Loucy (cell line): ENCODE results near the gene CCDC40.

Experiments used
- H2AFZ ChIP-seq: fragments of 200-600 bp; sonication (generic); 2 replicates; pipeline ENCODE4 v1.6.0; 2016; ENCODE audit warnings: antibody characterized with exemption, mild to moderate bottlenecking, low read length, moderate library complexity
- H3F3A ChIP-seq: fragments of 200-600 bp; 2 replicates; pipeline ENCODE4 v1.6.0; 2016; ENCODE audit warnings: antibody characterized with exemption, low read depth, mild to moderate bottlenecking
- H3K27me3 ChIP-seq: fragments of 200-600 bp; sonication (generic); 2 replicates; pipeline ENCODE4 v1.6.1; 2014; ENCODE audit warnings: low read length, mild to moderate bottlenecking; ENCODE audit not compliant: insufficient read depth, poor library complexity, severe bottlenecking
- H3K36me3 ChIP-seq: fragments of 200-600 bp; sonication (generic); 2 replicates; pipeline ENCODE4 v1.6.1; 2016; ENCODE audit warnings: low read length; ENCODE audit not compliant: insufficient read depth
- H3K4me1 ChIP-seq: fragments of 200-600 bp; sonication (generic); 2 replicates; pipeline ENCODE4 v1.5.1; 2014; ENCODE audit warnings: low read length, mild to moderate bottlenecking; ENCODE audit not compliant: insufficient read depth, poor library complexity, severe bottlenecking
- H3K4me2 ChIP-seq: fragments of 200-600 bp; sonication (generic); 2 replicates; pipeline ENCODE4 v1.6.0; 2014; ENCODE audit warnings: antibody characterized with exemption, low read length, low read depth, mild to moderate bottlenecking; ENCODE audit not compliant: poor library complexity, severe bottlenecking
- H3K4me3 ChIP-seq: fragments of 200-600 bp; sonication (generic); 2 replicates; pipeline ENCODE4 v1.5.1; 2014; ENCODE audit warnings: low read length, mild to moderate bottlenecking, mixed read lengths; ENCODE audit not compliant: poor library complexity, severe bottlenecking
- H3K79me2 ChIP-seq: fragments of 200-600 bp; sonication (generic); 2 replicates; pipeline ENCODE4 v1.6.1; 2014; ENCODE audit warnings: low read length; ENCODE audit not compliant: insufficient read depth
- H3K9ac ChIP-seq: fragments of 200-600 bp; sonication (generic); 2 replicates; pipeline ENCODE4 v1.6.0; 2014; ENCODE audit warnings: mild to moderate bottlenecking, low read depth, low read length, moderate library complexity; ENCODE audit not compliant: poor library complexity, severe bottlenecking
- H3K9me2 ChIP-seq: fragments of 200-600 bp; sonication (generic); replicated peaks from 2 replicates; pipeline ENCODE4 v1.6.1; 2016; ENCODE audit warnings: low read depth, low read length, mixed read lengths
- H3K9me3 ChIP-seq: fragments of 200-600 bp; sonication (generic); 2 replicates; pipeline ENCODE4 v1.6.1; 2014; ENCODE audit warnings: mild to moderate bottlenecking, antibody characterized with exemption, low read length, low read depth; ENCODE audit not compliant: insufficient read depth
- H4K20me1 ChIP-seq: fragments of 200-600 bp; sonication (generic); 2 replicates; pipeline ENCODE4 v1.6.0; 2014; ENCODE audit warnings: antibody characterized with exemption, low read length, mild to moderate bottlenecking; ENCODE audit not compliant: insufficient read depth, poor library complexity, severe bottlenecking
- EZH2phosphoT487 ChIP-seq: fragments of 200-600 bp; IDR thresholded peaks from 2 replicates; pipeline ENCODE4 v1.6.1; 2018; ENCODE audit warnings: antibody characterized with exemption, mild to moderate bottlenecking, moderate library complexity, borderline replicate concordance
- TF ChIP-seq, protein P1 (sequence below): fragments of 200-600 bp; sonication (generic); conservative IDR thresholded peaks from 2 replicates; pipeline ENCODE4 v1.5.1; 2014; ENCODE audit warnings: mild to moderate bottlenecking, antibody characterized with exemption, low read length

Gene CCDC40

GRCh38 chr17:80101946-80102663 lies 65.7 kb downstream of the CCDC40 start:
- Histone ChIP-seq H3K4me3 (peak overlapping the region; percentile 97), H2AFZ (peak overlapping the region; percentile 98), H4K20me1 (no peaks in the 10 kb centered on the region), H3F3A (no peaks in the 10 kb centered on the region), H3K79me2 (peaks cover 7% of the 10 kb centered on the region), H3K9me2 (no peaks in the 10 kb centered on the region), H3K36me3 (no peaks in the 10 kb centered on the region), H3K9me3 (no peaks in the 10 kb centered on the region), H3K4me2 (peak overlapping the region; percentile 96), H3K4me1 (peaks cover 22% of the 10 kb centered on the region), H3K9ac (peak overlapping the region; percentile 87), H3K27me3 (no peaks in the 10 kb centered on the region)
- no peak for TF ChIP-seq EZH2phosphoT487
- TF ChIP-seq, protein P1, sequence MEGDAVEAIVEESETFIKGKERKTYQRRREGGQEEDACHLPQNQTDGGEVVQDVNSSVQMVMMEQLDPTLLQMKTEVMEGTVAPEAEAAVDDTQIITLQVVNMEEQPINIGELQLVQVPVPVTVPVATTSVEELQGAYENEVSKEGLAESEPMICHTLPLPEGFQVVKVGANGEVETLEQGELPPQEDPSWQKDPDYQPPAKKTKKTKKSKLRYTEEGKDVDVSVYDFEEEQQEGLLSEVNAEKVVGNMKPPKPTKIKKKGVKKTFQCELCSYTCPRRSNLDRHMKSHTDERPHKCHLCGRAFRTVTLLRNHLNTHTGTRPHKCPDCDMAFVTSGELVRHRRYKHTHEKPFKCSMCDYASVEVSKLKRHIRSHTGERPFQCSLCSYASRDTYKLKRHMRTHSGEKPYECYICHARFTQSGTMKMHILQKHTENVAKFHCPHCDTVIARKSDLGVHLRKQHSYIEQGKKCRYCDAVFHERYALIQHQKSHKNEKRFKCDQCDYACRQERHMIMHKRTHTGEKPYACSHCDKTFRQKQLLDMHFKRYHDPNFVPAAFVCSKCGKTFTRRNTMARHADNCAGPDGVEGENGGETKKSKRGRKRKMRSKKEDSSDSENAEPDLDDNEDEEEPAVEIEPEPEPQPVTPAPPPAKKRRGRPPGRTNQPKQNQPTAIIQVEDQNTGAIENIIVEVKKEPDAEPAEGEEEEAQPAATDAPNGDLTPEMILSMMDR = no peak

- Histone ChIP-seq H3K9me2 (no peaks in the 10 kb centered on the region), H3K4me1 (peaks cover 22% of the 10 kb centered on the region), H3K9ac (peak overlapping the region; percentile 87), H3K9me3 (no peaks in the 10 kb centered on the region), H3K4me3 (peak overlapping the region; percentile 97), H2AFZ (no peak overlapping the region), H4K20me1 (no peaks in the 10 kb centered on the region), H3F3A (no peaks in the 10 kb centered on the region), H3K79me2 (peaks cover 7% of the 10 kb centered on the region), H3K4me2 (peak overlapping the region; percentile 96), H3K36me3 (no peaks in the 10 kb centered on the region), H3K27me3 (no peaks in the 10 kb centered on the region)
- TF ChIP-seq EZH2phosphoT487 = no peak
- TF ChIP-seq, protein P1 = no peak
These were observed 66.4 kb downstream of the CCDC40 start for GRCh38 chr17:80102664-80103448.

DNA sequence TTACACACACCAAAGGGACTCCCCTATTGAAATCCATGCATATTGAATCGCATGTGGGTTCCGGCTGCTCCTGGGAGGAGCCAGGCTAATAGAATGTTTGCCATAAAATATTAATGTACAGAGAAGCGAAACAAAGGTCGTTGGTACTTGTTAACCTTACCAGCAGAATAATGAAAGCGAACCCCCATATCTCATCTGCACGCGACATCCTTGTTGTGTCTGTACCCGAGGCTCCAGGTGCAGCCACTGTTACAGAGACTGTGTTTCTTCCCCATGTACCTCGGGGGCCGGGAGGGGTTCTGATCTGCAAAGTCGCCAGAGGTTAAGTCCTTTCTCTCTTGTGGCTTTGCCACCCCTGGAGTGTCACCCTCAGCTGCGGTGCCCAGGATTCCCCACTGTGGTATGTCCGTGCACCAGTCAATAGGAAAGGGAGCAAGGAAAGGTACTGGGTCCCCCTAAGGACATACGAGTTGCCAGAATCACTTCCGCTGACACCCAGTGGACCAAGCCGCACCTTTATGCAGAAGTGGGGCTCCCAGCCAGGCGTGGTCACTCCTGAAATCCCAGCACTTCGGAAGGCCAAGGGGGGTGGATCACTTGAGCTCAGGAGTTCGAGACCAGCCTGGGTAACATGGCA lies 67.1 kb downstream of the CCDC40 start:
- no peaks in the 10 kb centered on the region for H3F3A ChIP-seq
- H3K9me3 ChIP-seq = no peaks in the 10 kb centered on the region
- H3K27me3 ChIP-seq = no peaks in the 10 kb centered on the region
- H3K36me3 ChIP-seq = no peaks in the 10 kb centered on the region
- TF ChIP-seq EZH2phosphoT487 = no peak
- TF ChIP-seq, protein P1 = no peak
- H3K4me1 ChIP-seq = peaks cover 22% of the 10 kb centered on the region
- peak overlapping the region; percentile 87 for H3K9ac ChIP-seq
- no peaks in the 10 kb centered on the region for H3K9me2 ChIP-seq
- peaks cover 7% of the 10 kb centered on the region for H3K79me2 ChIP-seq
- H2AFZ ChIP-seq = no peak overlapping the region
- H3K4me2 ChIP-seq = peak overlapping the region; percentile 96
- H4K20me1 ChIP-seq = no peaks in the 10 kb centered on the region
- H3K4me3 ChIP-seq = no peak overlapping the region
